Subcutaneous adipose tissue (tissue), 4 donors: ENCODE results near the gene PBX2. TPM values are rescaled to one million over a fixed set of nuclear protein-coding genes. Genes with fewer than 3 reads are reported as not detected.

Experiments used
- total RNA-seq, 4 donors: library from RNA; depleted of rRNA; stranded (reverse); fragments of >200 nt; gene quantifications; one replicate each; pipeline ENCODE4 v1.1.0, GENCODE V29; 2016
- TF ChIP-seq, protein P1 (sequence below): fragments of 450-650 bp; IDR thresholded peaks from one replicate; pipeline ENCODE4 v1.5.1; 2016; ENCODE audit warnings: low read depth, mild to moderate bottlenecking, control low read depth, antibody characterized with exemption, moderate library complexity

Gene PBX2
- total RNA-seq, 4 donors from 2014 or later = 26.9 to 40.9 (median 33.7) TPM

DNA sequence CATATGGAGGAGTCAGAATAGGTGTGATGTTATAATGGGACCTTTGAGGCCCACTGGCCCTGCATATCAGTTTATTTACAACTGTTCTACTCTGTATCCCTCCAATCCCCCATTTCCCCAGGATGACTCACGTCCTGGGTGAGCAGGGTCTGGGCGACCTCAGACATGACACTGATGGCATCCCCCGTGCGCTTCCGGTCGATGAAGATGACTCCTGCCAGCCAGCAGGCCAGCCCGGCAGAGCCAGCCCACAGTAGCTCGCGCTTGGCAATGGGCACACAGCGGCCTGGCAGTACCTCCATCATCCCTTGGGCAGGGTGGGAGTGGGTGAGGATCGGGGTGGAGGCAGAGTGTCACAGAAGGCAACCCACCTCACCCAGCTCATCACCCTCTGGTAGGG is 19.7 kb downstream of the PBX2 start:
- TF ChIP-seq, protein P1, sequence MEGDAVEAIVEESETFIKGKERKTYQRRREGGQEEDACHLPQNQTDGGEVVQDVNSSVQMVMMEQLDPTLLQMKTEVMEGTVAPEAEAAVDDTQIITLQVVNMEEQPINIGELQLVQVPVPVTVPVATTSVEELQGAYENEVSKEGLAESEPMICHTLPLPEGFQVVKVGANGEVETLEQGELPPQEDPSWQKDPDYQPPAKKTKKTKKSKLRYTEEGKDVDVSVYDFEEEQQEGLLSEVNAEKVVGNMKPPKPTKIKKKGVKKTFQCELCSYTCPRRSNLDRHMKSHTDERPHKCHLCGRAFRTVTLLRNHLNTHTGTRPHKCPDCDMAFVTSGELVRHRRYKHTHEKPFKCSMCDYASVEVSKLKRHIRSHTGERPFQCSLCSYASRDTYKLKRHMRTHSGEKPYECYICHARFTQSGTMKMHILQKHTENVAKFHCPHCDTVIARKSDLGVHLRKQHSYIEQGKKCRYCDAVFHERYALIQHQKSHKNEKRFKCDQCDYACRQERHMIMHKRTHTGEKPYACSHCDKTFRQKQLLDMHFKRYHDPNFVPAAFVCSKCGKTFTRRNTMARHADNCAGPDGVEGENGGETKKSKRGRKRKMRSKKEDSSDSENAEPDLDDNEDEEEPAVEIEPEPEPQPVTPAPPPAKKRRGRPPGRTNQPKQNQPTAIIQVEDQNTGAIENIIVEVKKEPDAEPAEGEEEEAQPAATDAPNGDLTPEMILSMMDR = no peak

DNA sequence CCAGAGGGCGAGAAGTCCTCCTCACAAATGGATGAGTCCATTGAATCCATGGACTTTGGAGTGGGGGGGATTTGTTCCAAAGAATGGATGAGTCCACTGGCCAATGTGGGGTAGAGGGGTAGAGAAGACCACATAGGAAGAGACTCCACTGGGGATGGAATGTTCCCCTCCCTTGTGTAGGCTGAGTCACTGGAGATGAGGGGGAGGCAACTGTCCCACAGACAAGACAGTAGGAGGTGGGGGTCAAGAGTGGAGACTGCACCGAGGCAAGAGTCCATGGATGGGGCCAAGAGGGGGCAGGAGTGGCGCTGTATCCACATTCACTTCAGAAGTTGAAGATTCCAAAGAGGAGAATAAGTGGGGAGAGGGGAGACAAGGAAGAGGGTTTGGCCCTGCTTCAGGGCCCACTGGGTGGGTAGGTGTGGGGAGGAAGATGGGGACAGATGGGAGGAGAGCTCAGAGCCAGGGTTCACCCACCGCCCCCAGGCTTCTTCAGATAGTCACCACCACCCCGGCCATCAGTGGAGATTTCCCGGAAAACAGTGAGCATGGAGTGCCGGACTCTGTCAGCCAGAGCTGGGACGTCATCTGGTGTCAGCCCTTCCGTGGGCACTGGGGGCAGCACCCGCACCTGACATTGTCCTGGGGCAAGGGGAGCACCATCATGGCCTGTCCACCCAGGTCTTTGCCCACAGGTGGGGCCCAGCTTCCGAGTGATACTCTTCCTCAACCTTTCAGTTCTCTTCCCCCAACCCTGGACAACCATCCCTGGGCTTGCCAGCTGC is 21.0 kb downstream of the PBX2 start:
- TF ChIP-seq, protein P1 = no peak

DNA sequence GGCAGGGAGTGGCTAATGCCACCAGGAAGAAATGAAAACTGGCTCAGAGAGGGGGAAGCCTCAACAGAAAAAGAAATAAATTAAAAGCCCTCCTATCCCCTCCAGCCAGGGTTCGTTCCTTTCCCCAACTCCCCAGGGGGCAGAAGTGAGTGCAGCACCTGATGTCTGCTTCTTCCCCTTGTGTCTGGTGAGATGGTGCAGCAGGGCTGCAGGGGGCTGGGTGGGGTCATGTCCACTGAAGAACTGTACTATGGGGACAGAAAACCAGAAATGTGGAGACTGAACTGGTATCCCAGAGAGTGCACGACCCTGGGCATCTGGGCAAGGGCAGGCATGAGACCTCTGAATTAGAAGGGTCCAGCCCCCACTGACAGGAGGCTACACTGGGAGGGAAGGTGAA is 21.7 kb downstream of the PBX2 start:
- TF ChIP-seq, protein P1 = no peak

DNA sequence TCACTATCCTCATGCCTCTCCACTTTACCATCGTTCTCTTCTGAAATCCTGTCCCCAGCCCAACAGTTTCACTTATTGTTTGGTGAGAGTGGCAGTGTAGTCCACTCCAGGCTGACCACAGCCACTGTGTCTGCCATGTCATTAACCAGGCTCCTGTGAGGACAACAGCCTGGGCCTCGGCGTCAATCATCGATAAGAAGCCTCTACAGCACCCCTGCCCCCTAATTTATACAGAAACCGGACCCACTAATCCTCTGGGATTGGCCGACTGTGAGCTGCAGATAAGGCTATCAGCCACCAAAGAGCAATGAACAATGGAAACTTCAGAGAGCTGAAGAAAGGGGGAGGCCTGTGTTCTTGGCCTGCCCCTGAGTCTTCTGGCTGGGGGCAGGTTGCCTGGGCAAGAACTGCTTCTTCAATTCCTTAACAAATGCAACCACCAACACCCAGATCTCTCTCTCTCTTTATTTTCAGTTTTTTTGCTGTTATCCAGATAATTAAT is 22.2 kb downstream of the PBX2 start:
- TF ChIP-seq, protein P1 = no peak

DNA sequence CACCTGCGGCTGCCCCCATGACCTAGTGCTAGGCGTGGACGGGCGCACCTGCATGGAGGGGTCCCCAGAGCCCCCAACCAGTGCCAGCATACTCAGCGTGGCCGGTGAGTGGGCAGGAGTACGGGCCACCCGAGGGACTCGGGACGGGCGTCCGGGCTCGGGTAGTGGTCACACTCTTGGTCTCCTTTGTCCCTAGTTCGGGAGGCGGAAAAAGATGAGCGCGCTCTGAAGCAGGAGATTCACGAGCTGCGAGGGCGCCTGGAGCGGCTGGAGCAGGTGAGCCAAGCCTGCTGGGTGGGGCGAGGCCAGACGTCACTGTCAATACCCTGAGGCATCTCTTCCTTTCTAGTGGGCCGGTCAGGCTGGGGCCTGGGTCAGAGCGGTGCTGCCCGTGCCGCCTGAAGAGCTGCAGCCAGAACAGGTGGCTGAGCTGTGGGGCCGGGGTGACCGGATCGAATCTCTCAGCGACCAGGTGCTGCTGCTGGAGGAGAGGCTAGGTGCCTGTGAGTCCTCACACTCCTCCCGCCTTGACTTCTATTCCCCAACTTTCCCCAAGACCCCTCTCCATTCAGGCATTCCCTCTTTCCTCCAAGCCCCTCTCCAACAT is 22.7 kb downstream of the PBX2 start:
- TF ChIP-seq, protein P1 = no peak

DNA sequence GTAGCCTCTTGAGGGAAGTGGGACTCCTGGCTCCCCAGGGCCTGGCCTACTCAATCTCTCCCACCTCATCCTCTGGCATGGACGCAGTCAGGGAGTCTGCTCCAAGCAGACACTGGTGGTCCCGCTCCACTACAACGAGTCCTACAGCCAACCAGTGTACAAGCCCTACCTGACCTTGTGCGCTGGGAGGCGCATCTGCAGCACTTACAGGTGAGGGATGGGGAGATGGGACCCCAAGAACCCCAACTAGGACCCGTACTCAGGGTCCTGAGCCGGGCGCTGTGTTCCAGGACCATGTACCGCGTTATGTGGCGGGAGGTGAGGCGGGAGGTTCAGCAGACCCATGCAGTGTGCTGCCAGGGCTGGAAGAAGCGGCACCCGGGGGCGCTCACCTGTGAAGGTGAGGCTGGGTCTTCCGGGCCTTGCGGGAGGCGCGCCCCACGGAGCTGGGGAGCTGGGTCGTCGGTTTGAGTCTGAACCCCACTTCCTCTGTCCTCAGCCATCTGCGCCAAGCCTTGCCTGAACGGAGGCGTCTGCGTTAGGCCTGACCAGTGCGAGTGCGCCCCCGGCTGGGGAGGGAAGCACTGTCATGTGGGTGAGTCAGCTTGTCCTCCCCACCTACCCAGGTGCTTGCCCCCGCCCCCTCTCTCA is 23.5 kb downstream of the PBX2 start:
- TF ChIP-seq, protein P1 = no peak

DNA sequence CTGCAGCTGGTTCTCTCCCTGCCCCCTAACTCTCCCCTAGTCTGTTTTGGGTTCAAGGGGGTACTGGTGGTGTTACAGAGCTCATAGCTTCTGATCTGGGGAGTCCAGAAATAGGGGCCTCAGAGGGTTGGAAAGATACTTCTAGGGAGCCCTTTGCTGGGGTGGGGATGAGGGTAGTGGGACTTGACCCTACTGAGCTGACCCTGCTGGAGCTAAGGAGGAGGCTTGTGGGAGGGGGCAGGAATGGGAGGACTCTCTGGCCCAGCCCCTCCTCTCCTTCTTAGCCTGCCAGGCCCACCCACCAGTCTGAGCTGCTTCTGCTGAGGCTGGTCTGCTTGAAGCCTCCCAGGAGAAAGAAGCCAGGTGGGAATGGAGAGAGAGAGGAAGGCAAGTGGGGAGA is 25.7 kb downstream of the PBX2 start, which contains the start of gene EGFL8:
Gene EGFL8, plus strand, starts transcription at position 301 of the 400 bp plus-strand sequence. CDS start 1,571 bp downstream, outside the sequence.
- TF ChIP-seq, protein P1 = no peak
